ENCODE data around the gene UFC1.

UFC1 gene

GRCh38 chr1:161137881-161138280, 15.9 kb upstream of the UFC1 start:
- DNase-seq = no peak

- no peak for DNase-seq
Measured at GRCh38 chr1:161138431-161138830, 15.3 kb upstream of the UFC1 start.

- DNase-seq = peak; percentile 41 to 65
Measured at GRCh38 chr1:161139766-161140165, 14.0 kb upstream of the UFC1 start.

DNA sequence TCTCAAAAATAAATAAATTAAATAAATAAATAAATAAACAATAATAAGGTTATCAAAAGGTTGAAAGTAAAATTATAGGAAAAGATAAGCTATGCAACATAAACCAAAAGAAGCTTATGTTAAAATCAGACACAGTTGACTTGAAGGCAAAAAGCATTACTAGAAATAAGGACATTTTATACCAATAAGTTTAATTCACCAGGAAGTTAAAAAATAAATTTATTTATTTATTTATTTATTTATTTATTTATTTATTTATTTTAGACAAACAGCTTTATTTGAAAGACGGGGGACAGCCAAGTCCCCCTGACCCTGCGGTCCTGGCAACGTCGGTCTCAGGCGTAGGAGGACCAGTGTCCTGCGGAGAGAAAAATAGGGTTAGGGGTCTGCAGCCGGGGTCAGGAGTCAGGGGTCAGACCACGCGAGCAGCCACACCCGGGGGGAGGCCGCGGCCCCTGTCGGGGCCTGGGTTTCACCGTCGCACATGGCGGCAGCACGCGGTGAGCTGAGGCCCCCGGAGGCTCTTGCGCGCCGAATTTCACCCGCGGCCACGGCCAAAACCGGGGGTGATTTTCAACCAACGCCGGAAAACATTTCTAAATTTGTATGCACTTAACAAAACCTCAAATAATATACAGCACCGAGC, 12.9 kb upstream of the UFC1 start:
- no peak for DNase-seq

GRCh38 chr1:161145832-161146231, 7.9 kb upstream of the UFC1 start:
- no peak for DNase-seq

GRCh38 chr1:161153176-161153575, 602 bp upstream of the UFC1 start:
- DNase-seq = no peak

DNA sequence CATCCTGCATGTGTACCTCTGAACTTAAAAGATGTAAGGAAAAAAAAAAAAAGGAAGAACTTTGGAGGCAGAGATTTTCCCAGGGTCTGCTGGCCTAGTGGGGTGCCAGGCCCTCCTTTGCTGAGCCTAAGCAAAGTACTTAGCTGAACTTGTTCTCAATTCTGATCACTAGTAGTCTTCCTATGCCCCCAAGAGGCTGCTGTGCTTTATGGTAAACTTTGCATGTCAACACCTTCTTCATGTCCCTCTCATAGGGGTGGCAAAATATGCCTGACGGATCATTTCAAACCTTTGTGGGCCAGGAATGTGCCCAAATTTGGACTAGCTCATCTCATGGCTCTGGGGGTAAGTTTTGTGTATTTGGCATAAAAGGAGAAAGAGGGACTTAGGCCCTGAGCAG, 4.1 kb downstream of the UFC1 start:
- no peak for DNase-seq

DNA sequence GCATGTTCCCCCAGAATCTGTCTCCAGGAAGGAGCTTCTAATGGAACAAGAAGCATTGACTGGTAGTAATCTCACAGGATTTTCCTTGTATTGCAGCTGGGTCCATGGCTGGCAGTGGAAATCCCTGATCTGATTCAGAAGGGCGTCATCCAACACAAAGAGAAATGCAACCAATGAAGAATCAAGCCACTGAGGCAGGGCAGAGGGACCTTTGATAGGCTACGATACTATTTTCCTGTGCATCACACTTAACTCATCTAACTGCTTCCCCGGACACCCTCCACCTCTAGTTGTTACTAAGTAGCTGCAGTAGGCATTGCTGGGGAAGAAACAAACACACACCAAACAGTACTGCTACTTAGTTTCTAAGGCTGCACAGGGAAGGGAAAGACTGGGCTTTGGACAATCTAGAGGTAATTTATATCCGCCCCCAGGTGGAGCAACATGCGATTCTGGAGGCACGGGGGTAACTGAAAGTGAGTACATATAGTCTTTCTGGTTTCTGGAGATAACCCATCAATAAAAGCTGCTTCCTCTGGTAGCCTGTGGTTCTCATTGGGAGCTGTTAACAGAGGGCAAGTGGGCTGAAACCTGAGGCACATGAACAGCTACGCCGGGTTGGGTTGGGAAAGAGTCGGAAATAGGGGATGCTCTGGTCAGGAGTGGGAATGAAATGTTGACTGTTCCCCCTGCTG, 4.7 kb downstream of the UFC1 start:
- DNase-seq = no peak

DNA sequence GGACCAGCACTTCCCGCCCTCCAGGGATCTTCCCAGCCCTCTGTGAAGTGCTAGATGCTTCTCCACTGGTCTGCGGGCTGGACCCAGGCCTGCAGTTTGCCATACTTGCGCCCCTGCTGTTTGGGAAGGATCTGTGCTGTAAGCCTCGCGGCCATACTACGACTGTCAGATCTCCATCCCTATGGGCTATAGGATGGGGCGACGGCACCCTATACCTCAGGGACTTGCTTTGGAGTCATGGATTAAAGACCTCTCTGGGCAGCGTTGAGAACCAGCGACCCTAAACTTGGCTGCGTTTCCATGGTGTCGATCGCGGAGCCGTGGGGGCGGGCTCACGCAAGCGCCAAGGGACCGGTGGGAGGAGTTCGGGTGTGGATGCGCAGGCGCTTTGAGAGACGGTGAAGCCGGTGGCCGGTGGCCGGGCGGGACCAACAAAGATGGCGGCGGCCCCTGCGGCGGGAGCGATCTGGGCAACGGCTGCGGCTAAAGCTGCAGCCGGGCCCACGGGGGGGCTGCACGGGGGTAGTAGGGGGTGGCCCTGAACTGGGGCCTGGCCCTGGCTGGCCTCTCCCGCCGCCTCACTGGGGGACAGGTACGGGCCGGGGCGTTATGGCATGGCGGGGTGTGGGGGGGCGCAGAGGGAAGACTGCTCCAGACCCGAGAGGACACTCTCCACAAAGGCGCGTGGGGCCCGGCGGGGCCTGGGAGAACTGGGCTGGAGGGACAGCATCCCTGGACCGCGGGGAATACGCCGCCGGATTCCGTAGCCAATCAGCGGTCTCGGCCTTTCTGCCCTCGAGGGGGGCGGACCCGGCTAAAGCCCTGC, 5.5 kb downstream of the UFC1 start, which contains the start of gene USP21:
TSS of gene USP21 (plus strand) at position 414 of the 826 bp plus-strand sequence. CDS start 1,141 bp downstream, outside the sequence.
- DNase-seq = peak; percentile 88 to 92

DNA sequence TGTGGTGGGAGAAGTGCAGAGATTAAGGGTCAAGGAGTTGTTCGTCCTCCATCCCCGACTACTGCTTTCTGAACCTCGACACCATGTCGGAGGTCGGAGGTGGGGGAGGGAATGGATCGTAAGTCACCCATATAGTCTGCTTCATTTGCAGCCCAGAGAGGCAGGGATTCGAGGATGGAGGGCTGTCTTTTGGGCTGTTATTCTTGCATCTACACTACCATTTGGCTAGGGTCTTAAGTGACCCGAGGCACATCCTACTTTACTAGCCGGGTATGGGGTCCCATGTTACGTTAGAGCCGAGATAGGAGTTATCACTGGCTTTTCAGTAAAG, 6.1 kb downstream of the UFC1 start:
- peak in 1 of 2 donors; percentile 17 for DNase-seq

DNA sequence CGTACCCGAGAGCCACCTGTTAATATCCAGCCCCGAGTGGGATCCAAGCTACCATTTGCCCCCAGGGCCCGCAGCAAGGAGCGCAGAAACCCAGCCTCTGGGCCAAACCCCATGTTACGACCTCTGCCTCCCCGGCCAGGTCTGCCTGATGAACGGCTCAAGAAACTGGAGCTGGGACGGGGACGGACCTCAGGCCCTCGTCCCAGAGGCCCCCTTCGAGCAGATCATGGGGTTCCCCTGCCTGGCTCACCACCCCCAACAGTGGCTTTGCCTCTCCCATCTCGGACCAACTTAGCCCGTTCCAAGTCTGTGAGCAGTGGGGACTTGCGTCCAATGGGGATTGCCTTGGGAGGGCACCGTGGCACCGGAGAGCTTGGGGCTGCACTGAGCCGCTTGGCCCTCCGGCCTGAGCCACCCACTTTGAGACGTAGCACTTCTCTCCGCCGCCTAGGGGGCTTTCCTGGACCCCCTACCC, 6.9 kb downstream of the UFC1 start:
- no peak for DNase-seq

DNA sequence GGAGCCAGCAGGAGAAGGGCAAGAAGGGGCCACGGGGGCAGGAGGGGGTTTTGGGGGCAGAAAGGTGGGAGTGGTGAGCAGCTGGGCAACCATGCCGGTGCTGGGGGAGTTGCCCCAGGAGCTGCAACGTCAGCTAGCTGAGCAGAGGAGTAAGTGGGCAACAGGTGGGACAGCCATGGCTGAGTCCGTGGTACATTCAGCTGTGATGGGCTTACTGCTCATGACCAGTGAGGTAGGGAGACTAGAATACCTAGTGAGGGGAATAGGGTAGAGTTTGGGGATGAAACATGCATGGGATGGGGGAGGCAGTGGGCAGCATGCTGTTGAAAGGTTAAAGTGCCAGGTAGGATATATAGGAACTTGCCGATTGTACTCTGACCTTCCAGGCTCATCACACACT, 7.9 kb downstream of the UFC1 start:
- no peak for DNase-seq

- DNase-seq = no peak
Measured at GRCh38 chr1:161162052-161162451, 8.3 kb downstream of the UFC1 start.

- no peak for DNase-seq
Measured at GRCh38 chr1:161162806-161163205, 9.0 kb downstream of the UFC1 start.

DNA sequence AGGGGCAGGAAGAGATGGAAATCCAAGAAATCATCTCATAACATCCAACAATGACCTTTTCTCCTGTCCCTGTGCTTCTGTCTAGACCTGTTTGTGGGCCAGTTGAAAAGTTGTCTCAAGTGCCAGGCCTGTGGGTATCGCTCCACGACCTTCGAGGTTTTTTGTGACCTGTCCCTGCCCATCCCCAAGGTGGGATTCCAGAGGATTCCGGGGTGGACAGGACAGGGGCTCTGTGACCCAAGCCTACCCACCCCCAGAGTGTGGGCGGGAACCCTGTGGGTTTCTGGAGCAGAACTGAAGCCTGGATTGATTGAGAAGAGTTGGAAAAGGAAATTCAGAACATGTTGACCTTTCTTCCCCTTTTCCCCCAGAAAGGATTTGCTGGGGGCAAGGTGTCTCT, 10.0 kb downstream of the UFC1 start:
- no peak for DNase-seq

DNA sequence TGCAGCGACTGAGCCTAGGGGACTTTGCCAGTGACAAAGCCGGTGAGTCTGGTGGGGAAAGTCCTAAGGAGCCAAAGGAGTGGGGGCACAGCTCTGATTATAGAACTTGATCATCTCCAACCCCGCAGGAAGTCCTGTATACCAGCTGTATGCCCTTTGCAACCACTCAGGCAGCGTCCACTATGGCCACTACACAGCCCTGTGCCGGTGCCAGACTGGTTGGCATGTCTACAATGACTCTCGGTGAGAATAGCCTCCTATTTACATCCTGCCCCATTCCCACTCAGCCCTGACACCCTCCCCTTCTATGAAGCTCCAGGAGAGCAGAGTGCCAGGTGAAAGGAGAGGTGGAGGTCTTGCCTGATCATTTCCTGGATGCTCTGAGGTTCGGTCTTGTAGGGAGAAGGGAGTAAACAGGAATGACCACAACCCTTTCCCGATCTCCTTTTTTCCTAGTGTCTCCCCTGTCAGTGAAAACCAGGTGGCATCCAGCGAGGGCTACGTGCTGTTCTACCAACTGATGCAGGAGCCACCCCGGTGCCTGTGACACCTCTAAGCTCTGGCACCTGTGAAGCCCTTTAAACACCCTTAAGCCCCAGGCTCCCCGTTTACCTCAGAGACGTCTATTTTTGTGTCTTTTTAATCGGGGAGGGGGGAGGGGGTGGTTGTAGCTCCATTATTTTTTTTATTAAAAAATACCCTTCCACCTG, 11.3 kb downstream of the UFC1 start:
- DNase-seq = no peak

DNA sequence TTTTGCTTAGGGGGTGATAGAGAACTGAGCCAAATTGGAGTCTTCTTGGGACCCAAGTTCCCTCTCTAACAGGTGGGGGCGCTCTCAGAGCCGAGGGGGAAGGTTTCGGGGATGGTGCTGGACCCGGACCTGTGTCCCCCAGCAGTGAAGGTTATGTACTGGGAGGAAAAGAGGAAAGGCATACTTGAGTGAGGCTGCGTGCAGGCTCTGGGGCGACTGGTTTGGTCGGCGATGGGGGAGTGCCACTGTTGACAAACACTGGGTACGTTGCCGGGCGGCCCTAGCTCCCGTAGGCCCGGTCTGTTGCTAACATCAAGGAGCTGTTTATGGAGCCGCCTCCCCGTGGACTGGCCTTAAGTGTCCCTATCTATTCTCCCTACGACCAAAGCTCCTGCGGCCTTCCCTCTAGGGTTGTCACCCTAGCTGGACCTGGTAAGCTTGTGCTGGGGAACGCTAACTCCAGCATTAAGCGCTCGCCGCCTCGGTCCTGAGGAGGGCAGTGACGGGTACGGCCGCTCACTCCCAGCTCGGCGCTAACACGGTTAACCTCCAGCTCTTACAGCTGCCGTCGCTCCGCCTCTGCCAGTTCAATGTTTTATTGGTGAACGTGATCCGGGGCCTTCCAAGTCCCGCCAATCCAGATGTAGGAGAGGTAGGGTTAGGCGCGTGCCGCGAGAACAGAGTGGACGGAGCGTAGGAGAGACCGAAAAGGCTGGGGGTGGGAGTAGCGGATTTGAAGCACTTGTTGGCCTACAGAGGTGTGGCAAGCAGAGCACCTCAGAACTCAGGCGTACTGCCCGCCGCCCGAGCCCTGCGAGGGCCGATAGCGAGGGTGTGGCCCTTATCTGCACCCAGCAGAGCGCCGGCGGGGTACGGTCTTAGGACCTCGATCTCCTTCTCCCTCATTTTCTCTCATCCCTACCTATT, 12.2 kb downstream of the UFC1 start, which contains the start of gene PPOX:
TSS of gene PPOX (plus strand) at position 685 of the 927 bp plus-strand sequence. CDS start 422 bp downstream, outside the sequence.
- peak; percentile 85 to 89 for DNase-seq

DNA sequence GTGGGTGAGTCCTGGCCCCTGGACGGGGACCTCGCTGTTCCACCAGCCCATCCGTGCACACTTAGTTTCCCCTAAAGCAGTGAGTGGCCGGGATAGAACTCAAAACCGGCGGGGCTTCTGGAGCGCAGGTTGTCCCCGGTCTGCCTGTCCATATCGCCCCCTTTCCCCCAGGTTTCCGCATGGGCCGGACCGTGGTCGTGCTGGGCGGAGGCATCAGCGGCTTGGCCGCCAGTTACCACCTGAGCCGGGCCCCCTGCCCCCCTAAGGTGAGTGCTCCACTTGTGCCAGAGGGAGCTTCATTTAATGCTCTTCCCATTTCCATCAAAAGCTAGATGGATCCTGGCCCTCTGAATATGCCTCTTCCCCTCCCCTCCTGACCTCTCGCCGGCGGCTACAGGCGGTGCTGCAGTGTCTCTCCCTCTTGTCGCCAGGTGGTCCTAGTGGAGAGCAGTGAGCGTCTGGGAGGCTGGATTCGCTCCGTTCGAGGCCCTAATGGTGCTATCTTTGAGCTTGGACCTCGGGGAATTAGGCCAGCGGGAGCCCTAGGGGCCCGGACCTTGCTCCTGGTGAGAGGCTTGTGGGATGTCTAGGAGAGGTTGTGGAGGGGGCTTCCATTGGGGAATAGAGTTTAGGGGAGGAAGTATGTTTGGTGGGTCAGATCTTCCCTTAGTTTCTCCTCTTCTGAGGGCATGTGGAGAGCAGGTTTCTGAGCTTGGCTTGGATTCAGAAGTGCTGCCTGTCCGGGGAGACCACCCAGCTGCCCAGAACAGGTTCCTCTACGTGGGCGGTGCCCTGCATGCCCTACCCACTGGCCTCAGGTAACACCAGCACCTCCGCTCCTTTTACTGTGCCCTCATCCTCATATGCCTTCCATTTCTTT, 13.1 kb downstream of the UFC1 start:
- DNase-seq = no peak

DNA sequence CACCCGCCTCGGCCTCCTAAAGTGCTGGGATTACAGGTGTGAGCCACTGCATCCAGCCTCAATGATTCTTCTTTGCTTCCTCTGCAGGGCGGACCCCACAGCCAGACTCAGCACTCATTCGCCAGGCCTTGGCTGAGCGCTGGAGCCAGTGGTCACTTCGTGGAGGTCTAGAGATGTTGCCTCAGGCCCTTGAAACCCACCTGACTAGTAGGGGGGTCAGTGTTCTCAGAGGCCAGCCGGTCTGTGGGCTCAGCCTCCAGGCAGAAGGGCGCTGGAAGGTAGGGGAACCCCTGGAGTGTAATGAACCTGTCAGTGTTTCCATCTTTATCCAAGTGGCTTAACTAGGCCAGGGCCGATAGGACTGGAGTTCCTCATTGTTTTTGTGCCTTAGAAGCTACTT, 15.1 kb downstream of the UFC1 start:
- DNase-seq = no peak

DNA sequence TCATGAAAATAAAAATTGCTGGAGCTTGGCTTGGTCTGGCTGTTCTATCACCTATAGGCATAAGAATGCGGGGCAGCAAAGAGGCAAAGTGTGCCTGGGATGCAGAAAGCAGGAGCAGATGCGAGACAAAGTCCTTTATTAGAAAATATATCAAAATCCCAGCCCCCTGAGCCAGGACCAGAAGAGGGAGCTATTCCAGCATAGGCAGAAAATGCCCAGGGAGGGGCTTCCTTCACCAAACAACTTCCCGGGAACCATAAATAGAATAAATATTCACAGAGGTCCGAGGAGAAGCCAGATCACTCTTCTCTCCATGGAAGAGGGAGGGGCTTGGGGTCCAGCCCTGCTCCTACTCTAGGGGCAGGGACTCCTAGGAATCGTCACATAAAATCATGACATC, 17.4 kb downstream of the UFC1 start:
- no peak for DNase-seq

DNA sequence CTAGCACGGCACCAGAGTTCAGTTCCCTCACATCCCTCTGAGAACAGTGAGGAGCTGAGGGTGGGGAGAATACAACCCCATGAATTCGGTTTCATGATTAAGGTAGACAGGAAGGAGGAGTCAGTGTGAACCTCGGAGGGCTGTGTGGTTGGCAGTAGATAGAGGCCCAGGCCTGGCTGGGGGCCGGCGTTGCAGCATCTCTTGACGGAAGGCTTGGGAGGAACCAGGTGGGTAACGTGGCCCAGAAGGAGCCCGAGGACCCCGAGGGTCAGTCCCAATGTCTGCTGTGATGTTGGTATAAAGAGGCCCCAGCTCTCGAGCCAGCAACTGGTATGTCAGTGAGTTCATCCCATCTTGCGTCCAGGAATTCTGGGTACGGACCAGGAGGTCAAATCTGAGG, 17.9 kb downstream of the UFC1 start:
- no peak for DNase-seq

All from activated CD4-positive, alpha-beta T cell treated with anti-CD3 and anti-CD28 coated beads for 4 hours (primary cell).